CD4-positive, alpha-beta T cell treated with Interleukin-4 for 1 hour (primary cell): ENCODE measurements around the gene C22orf31.
"Not testable (repeated sequence)": the region's sequence is repeated elsewhere in the genome, so short reads cannot be mapped to it uniquely, and the experiment has no call there.

Experiments
- DNase-seq, 2 donors: peaks; one replicate each; pipeline ENCODE4 v3.0.0-alpha.2; 2020 to 2022

The C22orf31 gene

DNA sequence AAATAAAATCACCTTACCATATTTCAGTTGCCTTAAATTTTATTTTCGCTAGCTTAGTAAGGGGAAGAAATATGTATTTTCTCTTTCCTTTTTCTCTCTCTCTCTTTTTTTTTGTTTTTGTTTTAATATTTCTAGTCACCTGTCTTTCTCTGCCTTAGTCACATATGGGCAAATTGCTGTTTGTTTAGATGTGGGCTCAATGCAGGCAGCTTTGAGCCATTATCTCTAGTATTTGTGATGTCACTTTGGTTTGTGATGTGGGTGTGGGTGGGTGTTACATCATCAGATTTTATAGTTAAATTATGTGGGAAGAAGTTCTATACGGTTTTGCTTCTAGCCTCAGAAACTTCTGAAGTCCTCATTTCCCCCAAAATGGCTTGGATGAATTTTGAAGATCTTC lies at the start of gene C22orf31:
Gene C22orf31 (minus strand): TSS at position 59 of the 400 bp plus-strand sequence. CDS start 39 bp downstream, at position 20.
- no peak for DNase-seq

GRCh38 chr22:29110946-29111345 lies 49.3 kb upstream of the C22orf31 start:
- DNase-seq: no peak

- no peak for DNase-seq
Observed at GRCh38 chr22:29109822-29110221, 48.2 kb upstream of the C22orf31 start.

GRCh38 chr22:29108137-29108536 lies 46.5 kb upstream of the C22orf31 start:
- no peak for DNase-seq

DNA sequence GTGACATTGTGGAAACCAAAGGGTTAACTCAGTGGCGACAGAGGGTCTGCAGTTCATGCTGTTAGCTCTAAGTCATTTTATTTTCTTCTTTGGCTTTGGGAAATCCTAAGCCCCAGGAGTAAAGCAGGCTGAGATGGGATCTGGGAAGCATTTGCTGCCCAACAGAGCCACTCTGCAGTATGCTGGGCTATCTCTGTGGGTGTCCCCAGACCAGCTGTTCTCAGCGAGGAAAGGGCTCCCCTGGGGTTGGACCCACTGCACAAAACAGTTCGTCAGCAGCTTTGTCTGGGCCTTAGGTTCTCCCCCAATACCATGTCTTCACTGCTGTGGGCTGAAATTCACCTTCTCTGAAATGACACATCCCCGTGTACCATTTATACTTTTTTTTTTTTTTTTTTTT lies 45.2 kb upstream of the C22orf31 start:
- DNase-seq: no peak

- no peak for DNase-seq
Observed at GRCh38 chr22:29105468-29105867, 43.8 kb upstream of the C22orf31 start.

DNA sequence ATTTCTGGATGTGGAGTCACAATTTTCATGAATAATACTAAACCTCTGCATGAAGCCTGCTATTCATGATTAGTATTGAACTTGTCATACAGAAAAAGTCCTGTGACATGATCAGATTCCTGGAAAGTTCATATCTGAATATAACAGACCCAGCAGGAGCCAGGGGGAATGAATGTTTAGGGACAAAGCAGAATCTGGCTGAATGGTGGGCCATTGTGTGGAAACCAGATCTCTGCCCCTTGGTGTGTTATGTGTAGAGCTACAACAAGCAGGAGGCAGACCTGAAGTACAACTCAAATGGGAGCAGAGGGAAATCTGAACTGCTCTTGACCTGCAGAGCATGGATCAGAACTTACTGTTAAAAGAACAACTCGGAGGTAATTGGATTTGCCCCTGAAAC lies 41.5 kb upstream of the C22orf31 start:
- no peak for DNase-seq

GRCh38 chr22:29102300-29102699 lies 40.7 kb upstream of the C22orf31 start:
- no peak for DNase-seq

GRCh38 chr22:29098296-29098695 lies 36.7 kb upstream of the C22orf31 start:
- no peak for DNase-seq

- DNase-seq: no peak
Observed at GRCh38 chr22:29096736-29097669, 35.4 kb upstream of the C22orf31 start.

GRCh38 chr22:29095459-29095858 lies 33.8 kb upstream of the C22orf31 start:
- DNase-seq: no peak

DNA sequence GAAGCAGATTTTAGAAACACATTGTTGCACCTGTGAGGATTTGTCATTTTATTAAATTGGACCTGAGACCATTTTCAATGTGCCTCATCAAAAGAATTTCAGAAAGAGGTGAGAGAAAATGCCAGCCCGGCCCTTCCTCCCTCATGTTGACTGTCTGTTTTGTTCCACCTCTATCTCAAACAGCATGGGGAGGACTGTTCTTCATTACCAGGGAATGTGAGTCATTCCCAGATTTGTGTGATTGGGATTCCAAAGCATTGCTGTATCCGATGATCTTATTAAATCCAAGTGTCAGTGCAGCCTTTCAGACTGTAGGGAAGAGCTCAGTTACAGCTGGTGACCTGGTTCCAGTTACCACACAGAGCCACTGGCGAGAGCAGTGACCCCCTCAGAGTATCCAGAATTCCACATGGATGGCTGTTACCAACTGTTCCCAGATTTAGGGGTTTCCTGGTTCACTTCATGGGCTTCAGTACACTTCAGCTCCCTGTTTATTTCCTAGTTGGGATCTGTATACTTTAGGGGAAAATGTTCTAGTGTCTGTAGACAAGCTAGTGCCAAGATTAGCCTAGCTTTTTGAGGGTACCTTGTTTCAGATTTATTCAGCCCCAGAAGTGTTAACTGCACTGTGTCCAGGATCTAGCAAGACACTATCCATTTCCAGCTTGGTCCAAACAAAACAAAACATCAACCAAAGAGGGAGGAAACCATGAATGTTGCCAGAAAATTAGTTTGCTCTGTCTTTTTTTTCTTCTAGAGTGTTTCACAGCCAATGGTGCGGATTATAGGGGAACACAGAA lies 32.1 kb upstream of the C22orf31 start:
- no peak for DNase-seq

GRCh38 chr22:29093030-29093429 lies 31.4 kb upstream of the C22orf31 start:
- no peak for DNase-seq

DNA sequence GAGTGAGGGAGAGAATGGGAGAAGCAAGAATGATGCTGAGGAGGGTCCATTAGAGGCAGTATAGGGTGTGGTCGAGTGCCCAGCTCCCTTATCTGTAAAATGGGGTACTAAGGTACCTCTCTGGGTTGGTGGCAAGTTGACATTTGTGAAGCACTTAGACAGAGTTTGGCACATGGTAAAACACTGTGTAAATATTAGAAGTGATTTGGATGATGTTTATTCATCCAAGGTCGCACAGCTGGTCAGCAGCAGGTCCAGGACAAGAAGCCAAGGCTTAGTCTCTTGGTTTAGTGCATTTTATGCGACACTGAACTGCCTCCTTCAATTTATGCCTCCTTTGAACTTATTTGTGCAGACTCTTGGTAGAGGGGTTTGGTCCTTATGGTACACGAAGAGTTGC lies 30.6 kb upstream of the C22orf31 start:
- DNase-seq: no peak

DNA sequence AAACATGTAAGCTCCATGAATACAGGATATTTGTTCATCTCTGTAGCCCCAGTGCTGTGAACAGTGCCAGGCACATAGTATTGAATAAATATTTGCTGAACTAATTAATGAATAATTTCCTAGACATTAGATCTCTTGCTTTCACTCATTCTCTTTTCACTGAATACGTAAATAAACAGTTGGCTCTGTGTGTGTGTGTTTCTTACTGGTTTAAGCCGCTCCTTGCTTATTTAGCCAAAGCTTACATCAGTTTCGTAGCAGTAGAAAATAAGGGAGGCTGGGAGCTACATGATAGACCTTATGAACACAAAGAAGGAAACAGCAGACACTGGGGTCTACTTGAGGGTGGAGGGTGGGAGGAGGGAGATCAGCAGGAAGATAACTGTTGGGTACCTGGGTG lies 28.4 kb upstream of the C22orf31 start:
- DNase-seq: no peak

GRCh38 chr22:29089507-29089906 lies 27.9 kb upstream of the C22orf31 start:
- DNase-seq: no peak

GRCh38 chr22:29088809-29089208 lies 27.2 kb upstream of the C22orf31 start:
- no peak for DNase-seq

DNA sequence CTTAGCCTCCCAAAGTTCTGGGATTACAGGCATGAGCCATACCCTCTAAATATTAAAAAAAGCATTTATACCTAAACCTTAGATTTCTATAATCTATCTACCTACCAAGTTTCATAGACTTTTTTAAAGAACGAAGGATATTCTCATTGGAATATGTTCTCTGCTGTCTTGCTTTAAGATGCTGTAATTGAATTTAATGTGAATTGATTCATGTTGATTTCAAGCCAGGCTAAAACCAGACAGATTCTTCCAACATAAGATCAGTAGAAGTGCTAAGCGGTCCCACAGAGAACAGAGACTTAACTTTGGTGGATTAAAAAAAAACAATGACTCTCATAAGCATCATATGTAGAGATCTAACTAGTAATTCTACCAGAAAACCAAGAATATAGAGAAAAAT lies 25.4 kb upstream of the C22orf31 start:
- no peak for DNase-seq

GRCh38 chr22:29083933-29084591 lies 22.4 kb upstream of the C22orf31 start:
- DNase-seq: peak in 1 of 2 donors; percentile 25

GRCh38 chr22:29083576-29083932 lies 21.9 kb upstream of the C22orf31 start:
- DNase-seq: not testable (repeated sequence)

DNA sequence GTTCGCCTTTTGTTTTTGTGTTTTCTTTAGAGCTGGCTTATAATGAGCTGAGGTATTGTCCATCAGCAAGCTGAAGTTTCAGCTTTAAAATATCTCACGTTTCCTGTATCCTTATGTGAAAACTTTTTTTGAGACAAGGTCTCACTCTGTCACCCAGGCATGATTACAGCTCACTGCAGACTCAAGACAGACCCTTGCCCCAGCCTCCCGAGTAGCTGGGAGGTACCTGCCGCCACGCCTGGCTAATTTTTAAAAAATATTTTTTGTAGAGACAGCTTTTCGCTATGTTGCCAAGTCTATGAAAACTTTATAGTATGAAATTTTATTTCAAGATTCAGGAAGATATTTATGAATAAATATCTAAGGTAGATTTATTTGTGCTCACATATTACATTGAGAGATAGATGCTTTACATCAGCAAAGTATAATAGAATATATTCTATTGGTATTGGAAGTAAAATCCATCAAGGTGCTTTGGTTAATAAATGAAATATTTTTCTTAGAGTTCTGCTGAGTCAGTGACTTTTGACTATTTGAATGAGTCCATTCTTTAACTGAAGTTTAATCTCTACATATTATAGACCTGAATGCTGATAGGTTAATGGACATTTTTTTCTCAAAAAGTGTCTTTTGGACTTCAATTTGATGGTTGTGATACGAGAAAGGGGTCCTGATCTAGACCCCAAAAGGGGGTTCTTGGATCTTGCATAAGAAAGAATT lies 21.4 kb upstream of the C22orf31 start:
- DNase-seq: no peak

- DNase-seq: no peak
Observed at GRCh38 chr22:29081517-29082236, 20.0 kb upstream of the C22orf31 start.
